SH-SY5Y (cell line): ENCODE data around the gene MED13L.

Experiments used
- GATA2 ChIP-seq: IDR thresholded peaks from 2 replicates; pipeline ENCODE4 v1.6.1; 2011; ENCODE audit warnings: mild to moderate bottlenecking, low read depth, low read length
- GATA3 ChIP-seq: IDR thresholded peaks from 2 replicates; pipeline ENCODE4 v1.6.1; 2011; ENCODE audit warnings: low read depth, mild to moderate bottlenecking, low read length, moderate library complexity

DNA sequence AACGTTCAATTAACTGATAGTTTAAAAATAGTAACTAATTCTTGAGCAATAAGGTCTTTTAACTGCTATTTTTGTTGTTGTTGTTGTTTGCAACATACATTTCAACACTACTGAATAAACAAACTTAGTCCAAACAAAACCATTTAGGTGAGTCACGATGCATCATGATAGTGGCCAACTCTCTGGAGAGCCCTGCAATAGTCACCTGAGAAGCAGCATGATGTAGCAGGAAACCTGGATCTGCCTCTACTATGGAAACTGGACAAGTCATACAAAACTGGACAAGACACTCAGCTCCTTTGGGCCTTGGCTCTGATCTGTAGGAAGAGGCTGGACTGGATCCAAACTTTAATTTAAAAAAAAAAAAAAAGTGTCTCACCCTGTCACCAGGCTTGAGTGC is 117.3 kb downstream of the MED13L start:
- TF ChIP-seq GATA2, result no peak
- TF ChIP-seq GATA3, result no peak
